HG03175 (cell line): ENCODE results near the gene EFCAB13.

Experiments
- ATAC-seq: cut with Tn5 transposase; IDR thresholded peaks from one replicate; pipeline ENCODE4 v1.9.1; 2021; ENCODE audit warnings: mild to moderate bottlenecking, moderate library complexity; ENCODE audit not compliant: unreplicated experiment

Gene EFCAB13

DNA sequence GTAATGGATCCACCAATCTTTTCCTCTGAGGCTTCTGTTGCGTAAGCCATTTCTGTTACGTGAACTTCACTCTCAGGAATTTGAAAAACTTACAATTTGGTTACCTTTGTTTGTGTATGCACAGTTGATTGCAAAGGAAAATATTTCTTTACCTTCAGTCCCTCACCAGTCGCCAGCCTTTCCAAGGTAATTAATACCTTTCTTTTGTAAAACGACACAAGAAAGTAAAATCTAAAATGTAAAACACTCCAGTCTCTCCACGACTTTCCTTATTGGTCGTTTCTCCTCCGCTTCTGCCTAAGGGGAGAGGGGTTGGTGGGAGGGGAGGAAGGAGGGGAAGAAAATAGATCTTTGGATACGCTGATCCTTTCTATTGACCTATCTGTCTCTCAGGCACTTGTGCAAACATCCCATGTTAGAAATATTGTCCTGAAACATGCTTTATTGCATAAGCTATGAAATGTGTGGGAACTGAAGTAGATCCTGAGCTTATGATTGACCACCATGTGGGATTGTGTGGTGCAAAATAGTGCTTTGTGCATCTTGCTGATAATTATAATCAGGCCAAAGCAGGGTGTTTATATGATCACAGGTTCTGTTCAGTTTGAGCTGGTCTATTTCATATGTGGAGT is 32.4 kb upstream of the EFCAB13 start:
- ATAC-seq: no peak

- ATAC-seq: no peak
Observed at GRCh38 chr17:47292206-47292605, 31.5 kb upstream of the EFCAB13 start.

DNA sequence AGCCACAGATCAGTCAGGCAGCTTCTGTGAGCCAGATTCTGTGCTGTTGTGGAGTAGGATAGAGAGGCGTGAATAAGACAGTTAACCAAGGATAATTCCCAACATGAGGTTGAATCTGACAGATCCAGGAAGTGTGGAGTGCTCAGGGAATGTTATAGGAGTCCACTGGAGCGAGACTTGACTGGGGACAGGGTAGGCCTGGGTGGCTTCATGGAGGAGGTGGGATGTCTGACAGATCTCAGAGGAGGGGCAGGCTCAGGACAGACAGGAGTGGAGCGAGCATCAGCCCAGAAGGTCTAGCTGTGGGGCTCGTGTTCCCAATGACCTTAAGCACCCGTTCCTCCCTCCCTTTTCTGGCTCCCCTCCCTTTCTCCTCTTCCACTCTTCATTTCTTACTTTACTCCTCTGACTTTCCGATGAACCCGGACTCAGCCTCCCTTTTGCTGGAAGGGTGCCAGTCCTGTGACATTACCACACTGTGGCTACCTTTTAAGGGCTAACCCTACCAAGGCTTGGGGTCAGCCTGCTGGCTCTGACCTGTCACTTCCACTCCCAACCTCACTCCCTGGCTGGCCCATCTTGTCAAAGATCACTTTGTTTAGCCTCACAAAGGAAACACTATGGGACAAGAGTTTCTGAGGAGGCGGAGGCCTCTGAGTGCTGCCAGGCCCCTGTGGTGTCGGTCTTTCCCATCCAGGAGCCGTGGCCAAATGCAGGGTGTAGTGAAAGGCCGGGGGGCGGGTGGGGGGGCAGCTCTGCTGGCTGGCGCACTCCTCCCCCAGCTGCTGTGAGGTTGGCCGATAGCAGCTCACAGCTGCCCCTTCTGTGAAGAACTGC is 28.5 kb upstream of the EFCAB13 start:
- no peak for ATAC-seq

GRCh38 chr17:47295874-47296255 is 27.9 kb upstream of the EFCAB13 start:
- ATAC-seq: no peak

- no peak for ATAC-seq
Observed at GRCh38 chr17:47297661-47298400, 25.9 kb upstream of the EFCAB13 start.

DNA sequence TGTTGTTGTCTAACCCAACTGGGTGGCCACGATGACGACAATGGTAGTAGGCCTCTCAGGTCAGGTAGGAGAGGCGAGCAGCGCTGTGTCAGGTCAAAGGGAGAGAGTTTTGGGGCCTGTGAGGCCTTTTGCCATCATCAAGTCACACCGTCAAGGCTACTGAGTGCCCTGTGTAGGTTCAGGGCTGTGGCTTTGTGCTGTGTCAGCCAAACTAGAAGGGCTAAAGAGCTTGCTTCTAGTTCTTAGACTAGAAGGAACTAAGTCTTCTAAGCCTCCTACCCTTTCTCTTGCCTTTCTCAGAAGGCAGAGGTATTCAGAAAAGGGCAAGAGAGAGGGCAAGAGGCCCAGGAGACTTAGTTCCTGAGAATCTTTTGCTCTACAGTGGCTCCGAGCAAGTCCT is 25.0 kb upstream of the EFCAB13 start:
- no peak for ATAC-seq

DNA sequence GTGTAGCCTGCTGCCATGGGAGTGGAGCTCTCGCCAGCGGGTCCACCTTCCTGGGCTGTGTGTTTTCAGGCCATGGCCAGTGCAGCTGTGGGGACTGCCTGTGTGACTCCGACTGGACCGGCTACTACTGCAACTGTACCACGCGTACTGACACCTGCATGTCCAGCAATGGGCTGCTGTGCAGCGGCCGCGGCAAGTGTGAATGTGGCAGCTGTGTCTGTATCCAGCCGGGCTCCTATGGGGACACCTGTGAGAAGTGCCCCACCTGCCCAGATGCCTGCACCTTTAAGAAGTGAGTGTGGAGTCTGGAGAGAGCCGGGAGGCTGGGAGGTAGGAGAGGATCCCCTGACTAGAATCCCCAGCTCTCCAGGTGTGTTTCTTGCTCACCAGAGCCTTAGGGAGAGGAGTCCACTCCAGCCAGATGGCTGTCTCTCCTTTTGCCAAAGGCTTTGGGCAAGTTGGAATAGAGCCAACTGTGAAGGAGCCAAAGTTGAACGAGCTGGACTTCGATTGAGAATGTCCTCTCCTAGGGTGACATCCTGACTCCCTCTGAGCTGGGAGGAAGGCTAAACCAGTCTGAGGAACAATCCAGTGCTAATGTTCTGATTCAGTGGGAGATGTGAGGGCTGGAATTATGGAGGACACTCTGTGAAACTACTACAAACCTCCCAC is 24.4 kb upstream of the EFCAB13 start:
- ATAC-seq: no peak

DNA sequence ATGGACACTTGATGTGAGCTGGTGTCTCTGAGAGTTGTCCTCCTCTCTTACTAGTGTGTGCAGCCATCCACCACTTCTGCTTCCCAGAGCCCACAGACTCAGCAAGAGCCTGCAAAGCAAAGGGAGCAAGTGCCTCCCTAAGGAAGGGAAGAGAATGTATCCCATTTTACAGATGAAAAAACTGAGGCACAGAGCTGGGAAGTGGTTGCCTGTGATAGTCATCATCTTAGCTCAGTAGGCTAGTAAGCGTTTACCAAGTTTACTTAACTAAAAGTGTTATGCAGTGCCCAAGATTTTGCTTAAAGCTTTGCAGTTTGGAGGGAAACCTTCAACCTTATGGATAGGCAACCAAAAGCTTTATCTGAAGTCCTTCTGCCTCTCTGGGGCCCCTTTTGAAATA is 23.0 kb upstream of the EFCAB13 start:
- ATAC-seq: no peak

- no peak for ATAC-seq
Observed at GRCh38 chr17:47301161-47301560, 22.6 kb upstream of the EFCAB13 start.

DNA sequence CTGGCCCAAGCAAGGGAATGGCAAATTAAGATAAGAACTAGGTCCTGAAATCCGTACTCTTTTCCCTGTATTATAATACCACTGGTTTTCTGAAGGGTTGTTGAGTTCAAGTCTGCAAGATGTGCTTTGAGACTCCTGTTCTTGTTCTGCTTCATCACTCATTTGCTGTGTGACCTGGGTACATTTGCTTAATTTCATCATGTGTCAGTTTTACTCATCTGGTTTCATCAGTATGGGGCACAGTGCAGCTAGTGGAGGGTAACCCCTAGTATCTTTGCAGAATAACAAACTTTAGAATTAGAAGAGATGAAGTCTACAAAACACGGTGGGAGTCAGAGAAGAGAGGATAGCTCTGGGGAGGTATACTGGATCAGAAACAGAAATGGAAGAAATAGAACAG is 21.9 kb upstream of the EFCAB13 start:
- no peak for ATAC-seq

GRCh38 chr17:47304186-47304585 is 19.6 kb upstream of the EFCAB13 start:
- no peak for ATAC-seq

GRCh38 chr17:47305302-47305923 is 18.3 kb upstream of the EFCAB13 start:
- ATAC-seq: no peak

DNA sequence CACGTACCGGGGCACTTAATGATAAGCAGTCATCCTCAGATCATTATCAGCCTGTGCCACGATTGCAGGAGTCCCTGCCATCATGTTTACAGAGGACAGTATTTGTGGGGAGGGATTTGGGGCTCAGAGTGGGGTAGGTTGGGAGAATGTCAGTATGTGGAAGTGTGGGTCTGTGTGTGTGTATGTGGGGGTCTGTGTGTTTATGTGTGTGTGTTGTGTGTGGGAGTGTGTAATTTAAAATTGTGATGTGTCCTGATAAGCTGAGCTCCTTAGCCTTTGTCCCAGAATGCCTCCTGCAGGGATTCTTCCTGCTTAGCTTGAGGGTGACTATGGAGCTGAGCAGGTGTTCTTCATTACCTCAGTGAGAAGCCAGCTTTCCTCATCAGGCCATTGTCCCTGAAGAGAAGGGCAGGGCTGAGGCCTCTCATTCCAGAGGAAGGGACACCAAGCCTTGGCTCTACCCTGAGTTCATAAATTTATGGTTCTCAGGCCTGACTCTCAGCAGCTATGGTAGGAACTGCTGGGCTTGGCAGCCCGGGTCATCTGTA is 13.5 kb upstream of the EFCAB13 start:
- ATAC-seq: no peak

- no peak for ATAC-seq
Observed at GRCh38 chr17:47311420-47311819, 12.3 kb upstream of the EFCAB13 start.

GRCh38 chr17:47315451-47316266 is 8.1 kb upstream of the EFCAB13 start:
- ATAC-seq: peak; percentile 49

DNA sequence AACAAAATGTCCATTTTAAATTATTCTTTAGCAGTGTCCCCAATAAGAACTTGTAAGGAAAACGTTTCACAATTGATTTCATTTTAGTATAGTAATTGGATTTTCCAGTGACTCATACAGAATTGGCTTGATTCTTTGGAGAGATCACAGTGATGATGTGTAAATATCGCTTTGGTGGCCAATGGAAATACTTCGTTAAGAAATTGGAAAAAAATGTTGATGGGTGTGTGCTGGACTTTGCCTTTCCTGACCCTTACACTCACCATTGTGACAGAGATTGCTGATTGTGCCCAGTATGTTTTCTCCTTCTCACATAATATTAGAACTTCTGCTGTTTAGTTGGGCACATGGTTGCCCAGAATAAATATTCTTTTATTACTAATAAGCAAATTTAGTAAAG is 7.4 kb upstream of the EFCAB13 start:
- ATAC-seq: no peak

DNA sequence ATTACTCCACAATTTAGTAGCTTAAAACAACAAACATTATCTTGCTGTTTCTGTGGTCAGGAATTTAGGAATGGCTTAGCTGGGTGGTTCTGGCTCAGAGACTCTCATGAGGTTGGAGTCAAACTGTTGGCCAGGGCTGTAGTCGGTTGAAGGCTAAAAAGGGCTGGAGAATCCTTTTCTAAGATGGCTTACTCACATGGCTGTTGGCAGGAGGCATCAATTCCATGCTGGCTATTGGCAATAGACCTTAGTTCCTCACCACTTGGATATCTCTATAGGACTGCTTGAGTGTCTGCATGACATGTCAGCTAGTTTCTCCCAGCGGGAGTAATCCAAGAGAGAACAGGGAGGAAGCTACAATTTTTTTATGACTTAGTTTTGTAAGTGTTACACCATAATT is 6.6 kb upstream of the EFCAB13 start:
- ATAC-seq: no peak

- no peak for ATAC-seq
Observed at GRCh38 chr17:47318197-47318918, 5.4 kb upstream of the EFCAB13 start.

- ATAC-seq: no peak
Observed at GRCh38 chr17:47320879-47321502, 2.8 kb upstream of the EFCAB13 start.
